ENCODE measurements around the gene PSRC1.

Gene PSRC1

GRCh38 chr1:109282497-109282951, 421 bp downstream of the PSRC1 start:
- Histone ChIP-seq H3K36me3 (replicated peaks; ENCODE audit: low read depth, low read length) (no peaks in the 10 kb centered on the region), H3K27ac (ENCODE audit: low read length) (no peak overlapping the region), H2AFZ (ENCODE audit: low read depth, low read length) (peak overlapping the region; percentile 81), H3K4me3 (ENCODE audit: low read length) (peak overlapping the region; percentile 83), H3K4me1 (ENCODE audit: low read length) (peaks cover 11% of the 10 kb centered on the region), H3K79me2 (ENCODE audit: low read length) (no peaks in the 10 kb centered on the region), H3K4me2 (ENCODE audit: low read length) (peak overlapping the region; percentile 97), H3K9ac (ENCODE audit: low read length) (peak overlapping the region; percentile 52), H4K20me1 (ENCODE audit: insufficient read depth, low read length) (no peaks in the 10 kb centered on the region), H3K9me3 (ENCODE audit: insufficient read depth, low read length) (no peaks in the 10 kb centered on the region), H3K27me3 (ENCODE audit: low read depth, low read length) (no peaks in the 10 kb centered on the region)
- TF ChIP-seq CTCF (IDR thresholded peaks at IDR 0.05; ENCODE audit: low read depth, low read length) (no peak), EZH2phosphoT487 (IDR thresholded peaks at IDR 0.05; ENCODE audit: low read depth) (no peak)

- peak overlapping the region; percentile 52; the same call in 1 of the 2 replicates for H3K9ac ChIP-seq (ENCODE audit: low read length)
- no peaks in the 10 kb centered on the region for H4K20me1 ChIP-seq (ENCODE audit: insufficient read depth, low read length)
- H3K79me2 ChIP-seq (ENCODE audit: low read length) = no peaks in the 10 kb centered on the region
- TF ChIP-seq EZH2phosphoT487 (IDR thresholded peaks at IDR 0.05; ENCODE audit: low read depth) (no peak), CTCF (IDR thresholded peaks at IDR 0.05; ENCODE audit: low read depth, low read length) (no peak)
- no peaks in the 10 kb centered on the region for H3K27me3 ChIP-seq (ENCODE audit: low read depth, low read length)
- H3K4me3 ChIP-seq (ENCODE audit: low read length) = peak overlapping the region; percentile 83
- peak overlapping the region; percentile 97 for H3K4me2 ChIP-seq (ENCODE audit: low read length)
- no peaks in the 10 kb centered on the region for H3K36me3 ChIP-seq (replicated peaks; ENCODE audit: low read depth, low read length)
- H3K27ac ChIP-seq (ENCODE audit: low read length) = no peak overlapping the region
- H3K4me1 ChIP-seq (ENCODE audit: low read length) = peaks cover 11% of the 10 kb centered on the region
- H2AFZ ChIP-seq (ENCODE audit: low read depth, low read length) = no peak overlapping the region
- no peaks in the 10 kb centered on the region for H3K9me3 ChIP-seq (ENCODE audit: insufficient read depth, low read length)
Measured at GRCh38 chr1:109281680-109282496, 1.1 kb downstream of the PSRC1 start.

- H4K20me1 ChIP-seq (ENCODE audit: insufficient read depth, low read length) = no peaks in the 10 kb centered on the region
- H3K79me2 ChIP-seq (ENCODE audit: low read length) = no peaks in the 10 kb centered on the region
- H3K27me3 ChIP-seq (ENCODE audit: low read depth, low read length) = no peaks in the 10 kb centered on the region
- H3K4me1 ChIP-seq (ENCODE audit: low read length) = peaks cover 11% of the 10 kb centered on the region
- no peak overlapping the region for H2AFZ ChIP-seq (ENCODE audit: low read depth, low read length)
- H3K27ac ChIP-seq (ENCODE audit: low read length) = no peak overlapping the region
- no peak overlapping the region for H3K4me2 ChIP-seq (ENCODE audit: low read length)
- H3K9ac ChIP-seq (ENCODE audit: low read length) = no peak overlapping the region
- H3K36me3 ChIP-seq (replicated peaks; ENCODE audit: low read depth, low read length) = no peaks in the 10 kb centered on the region
- no peaks in the 10 kb centered on the region for H3K9me3 ChIP-seq (ENCODE audit: insufficient read depth, low read length)
- H3K4me3 ChIP-seq (ENCODE audit: low read length) = no peak overlapping the region
- TF ChIP-seq CTCF (IDR thresholded peaks at IDR 0.05; ENCODE audit: low read depth, low read length) = no peak
- TF ChIP-seq EZH2phosphoT487 (IDR thresholded peaks at IDR 0.05; ENCODE audit: low read depth) = no peak
Measured at GRCh38 chr1:109280862-109281261, 2.1 kb downstream of the PSRC1 start.

GRCh38 chr1:109279615-109280278, 3.2 kb downstream of the PSRC1 start:
- H3K4me2 ChIP-seq (ENCODE audit: low read length) = no peak overlapping the region
- no peak for TF ChIP-seq CTCF (IDR thresholded peaks at IDR 0.05; ENCODE audit: low read depth, low read length)
- TF ChIP-seq EZH2phosphoT487 (IDR thresholded peaks at IDR 0.05; ENCODE audit: low read depth) = no peak
- no peaks in the 10 kb centered on the region for H3K79me2 ChIP-seq (ENCODE audit: low read length)
- H2AFZ ChIP-seq (ENCODE audit: low read depth, low read length) = no peak overlapping the region
- no peaks in the 10 kb centered on the region for H3K36me3 ChIP-seq (replicated peaks; ENCODE audit: low read depth, low read length)
- peaks cover 11% of the 10 kb centered on the region for H3K4me1 ChIP-seq (ENCODE audit: low read length)
- H4K20me1 ChIP-seq (ENCODE audit: insufficient read depth, low read length) = no peaks in the 10 kb centered on the region
- no peaks in the 10 kb centered on the region for H3K27me3 ChIP-seq (ENCODE audit: low read depth, low read length)
- H3K27ac ChIP-seq (ENCODE audit: low read length) = no peak overlapping the region
- H3K9ac ChIP-seq (ENCODE audit: low read length) = no peak overlapping the region
- H3K4me3 ChIP-seq (ENCODE audit: low read length) = no peak overlapping the region
- no peaks in the 10 kb centered on the region for H3K9me3 ChIP-seq (ENCODE audit: insufficient read depth, low read length)
